Measurements from ENCODE around the gene LILRB2.

DNA sequence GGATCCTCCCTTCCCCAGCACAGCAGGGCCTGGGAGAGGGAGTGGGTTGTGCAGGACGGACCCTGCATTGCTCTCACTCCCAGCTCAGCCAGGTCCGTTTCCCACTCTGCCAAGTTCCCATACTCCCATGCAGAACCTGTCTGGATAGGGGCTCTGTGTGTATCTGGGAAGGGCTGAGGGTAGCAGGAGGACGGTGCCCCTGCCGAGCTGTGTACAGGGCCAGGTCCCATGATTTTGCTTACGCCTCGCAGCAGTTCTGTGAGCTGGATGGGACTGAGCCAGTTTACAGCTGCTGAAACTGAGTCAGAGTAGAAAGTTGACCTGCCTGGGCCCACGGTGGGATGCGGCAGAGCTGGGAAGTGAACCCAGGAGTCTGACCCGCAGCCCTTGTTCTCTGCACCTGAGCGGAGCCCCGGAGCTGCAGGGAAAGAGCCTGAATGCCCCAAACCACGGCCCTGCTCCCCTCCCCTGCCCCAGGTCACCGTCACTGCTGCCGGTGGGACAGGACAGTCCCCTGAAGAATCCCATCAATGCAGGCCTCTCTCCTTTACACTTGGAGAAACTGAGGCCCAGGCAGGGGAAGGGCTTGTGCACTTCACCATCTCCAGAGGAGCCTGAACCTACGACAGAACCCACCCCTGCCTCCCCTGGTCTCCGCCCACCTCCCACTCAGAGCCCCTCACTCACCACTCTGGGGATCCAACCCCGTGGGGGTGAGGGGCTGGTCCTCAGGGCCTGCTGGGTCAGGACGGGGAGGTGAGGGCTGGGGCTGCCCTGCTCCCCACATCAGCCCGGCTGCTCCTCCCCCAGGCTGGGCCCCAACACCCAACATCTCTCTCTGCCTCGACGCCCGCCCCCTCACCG, 27.3 kb downstream of the LILRB2 start:
- TF ChIP-seq, protein P1, sequence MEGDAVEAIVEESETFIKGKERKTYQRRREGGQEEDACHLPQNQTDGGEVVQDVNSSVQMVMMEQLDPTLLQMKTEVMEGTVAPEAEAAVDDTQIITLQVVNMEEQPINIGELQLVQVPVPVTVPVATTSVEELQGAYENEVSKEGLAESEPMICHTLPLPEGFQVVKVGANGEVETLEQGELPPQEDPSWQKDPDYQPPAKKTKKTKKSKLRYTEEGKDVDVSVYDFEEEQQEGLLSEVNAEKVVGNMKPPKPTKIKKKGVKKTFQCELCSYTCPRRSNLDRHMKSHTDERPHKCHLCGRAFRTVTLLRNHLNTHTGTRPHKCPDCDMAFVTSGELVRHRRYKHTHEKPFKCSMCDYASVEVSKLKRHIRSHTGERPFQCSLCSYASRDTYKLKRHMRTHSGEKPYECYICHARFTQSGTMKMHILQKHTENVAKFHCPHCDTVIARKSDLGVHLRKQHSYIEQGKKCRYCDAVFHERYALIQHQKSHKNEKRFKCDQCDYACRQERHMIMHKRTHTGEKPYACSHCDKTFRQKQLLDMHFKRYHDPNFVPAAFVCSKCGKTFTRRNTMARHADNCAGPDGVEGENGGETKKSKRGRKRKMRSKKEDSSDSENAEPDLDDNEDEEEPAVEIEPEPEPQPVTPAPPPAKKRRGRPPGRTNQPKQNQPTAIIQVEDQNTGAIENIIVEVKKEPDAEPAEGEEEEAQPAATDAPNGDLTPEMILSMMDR (IDR thresholded peaks at IDR 0.05; ENCODE audit: low read length) = no peak
- TF ChIP-seq EZH2phosphoT487 (IDR thresholded peaks at IDR 0.05; ENCODE audit: low read length) (no peak), EZH2 (optimal IDR thresholded peaks at IDR 0.05; ENCODE audit: low read depth, low read length) (no peak)

All from MM.1S (cell line).